ENCODE data around the gene PLEKHB2. TPM values are rescaled to one million over a fixed set of nuclear protein-coding genes. Genes with fewer than 3 reads are reported as not detected.
"Not testable (repeated sequence)": the region's sequence is repeated elsewhere in the genome, so short reads cannot be mapped to it uniquely, and the experiment has no call there.

PLEKHB2 gene
- total RNA-seq, 1 donor from 2014 or later: 90.9 TPM

DNA sequence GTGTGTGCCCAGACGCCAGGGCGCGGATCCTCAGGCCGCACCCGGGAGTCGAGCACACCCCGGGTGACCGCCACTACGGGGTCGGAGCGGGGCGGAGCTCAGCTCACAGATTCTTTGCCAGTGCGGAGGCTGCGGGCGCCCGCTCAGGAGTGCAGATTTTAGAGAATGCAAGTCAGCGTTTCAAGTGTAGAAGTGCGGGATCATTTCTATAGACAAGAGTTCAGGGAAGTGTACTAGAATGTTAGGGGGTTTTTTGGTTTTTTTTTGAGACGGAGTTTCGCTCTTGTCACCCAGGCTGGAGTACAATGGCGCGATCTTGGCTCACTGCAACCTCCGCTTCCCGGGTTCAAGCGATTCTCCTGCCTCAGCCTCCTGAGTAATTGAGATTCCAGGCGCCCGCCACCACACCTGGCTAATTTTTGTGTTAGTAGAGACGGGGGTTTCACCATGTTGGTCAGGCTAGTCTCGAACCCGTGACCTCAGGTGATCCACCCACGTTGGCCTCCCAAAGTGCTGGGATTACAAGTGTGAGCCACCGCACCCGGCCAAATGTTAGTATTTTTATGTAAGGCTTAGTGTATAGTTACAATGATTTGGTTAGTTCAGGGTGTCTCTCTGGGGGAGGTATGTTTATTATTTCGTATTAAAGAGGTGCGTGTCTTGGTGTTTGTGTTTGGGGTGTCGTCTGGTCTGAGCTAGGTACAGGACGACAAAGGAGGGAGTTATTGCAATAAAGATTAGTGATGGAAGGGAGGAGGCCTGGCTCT, 11.3 kb upstream of the PLEKHB2 start:
- DNase-seq (ENCODE audit: low read depth, low spot score): no peak

GRCh38 chr2:131094463-131095281, 10.5 kb upstream of the PLEKHB2 start:
- DNase-seq (ENCODE audit: low read depth, low spot score): no peak

DNA sequence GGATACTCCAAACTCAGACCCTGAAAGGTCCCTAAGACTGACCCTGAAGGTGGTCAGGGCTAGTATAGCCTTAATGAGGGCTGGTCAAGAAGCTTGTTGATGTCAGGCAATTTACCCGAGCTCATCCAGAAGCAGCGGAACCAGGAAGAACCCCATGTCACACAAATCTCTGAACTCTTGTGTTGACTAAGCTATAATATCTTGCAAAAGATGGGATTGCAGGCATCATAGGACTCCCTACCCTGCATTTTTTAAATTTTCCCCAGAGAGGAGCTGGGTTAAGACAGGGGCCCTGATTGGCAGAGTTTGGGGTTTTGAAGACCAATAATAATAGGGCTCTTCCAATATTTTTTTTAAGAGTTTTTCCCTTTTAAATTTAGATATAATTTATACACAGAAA, 2.0 kb upstream of the PLEKHB2 start:
- no peak for DNase-seq (ENCODE audit: low read depth, low spot score)

GRCh38 chr2:131104487-131105155, 515 bp upstream of the PLEKHB2 start:
- DNase-seq (ENCODE audit: low read depth, low spot score): no peak

- DNase-seq (ENCODE audit: low read depth, low spot score): no peak
Observed at GRCh38 chr2:131105950-131106801, 1.0 kb downstream of the PLEKHB2 start.

GRCh38 chr2:131112529-131112928, 7.4 kb downstream of the PLEKHB2 start:
- no peak for DNase-seq (ENCODE audit: low read depth, low spot score)

DNA sequence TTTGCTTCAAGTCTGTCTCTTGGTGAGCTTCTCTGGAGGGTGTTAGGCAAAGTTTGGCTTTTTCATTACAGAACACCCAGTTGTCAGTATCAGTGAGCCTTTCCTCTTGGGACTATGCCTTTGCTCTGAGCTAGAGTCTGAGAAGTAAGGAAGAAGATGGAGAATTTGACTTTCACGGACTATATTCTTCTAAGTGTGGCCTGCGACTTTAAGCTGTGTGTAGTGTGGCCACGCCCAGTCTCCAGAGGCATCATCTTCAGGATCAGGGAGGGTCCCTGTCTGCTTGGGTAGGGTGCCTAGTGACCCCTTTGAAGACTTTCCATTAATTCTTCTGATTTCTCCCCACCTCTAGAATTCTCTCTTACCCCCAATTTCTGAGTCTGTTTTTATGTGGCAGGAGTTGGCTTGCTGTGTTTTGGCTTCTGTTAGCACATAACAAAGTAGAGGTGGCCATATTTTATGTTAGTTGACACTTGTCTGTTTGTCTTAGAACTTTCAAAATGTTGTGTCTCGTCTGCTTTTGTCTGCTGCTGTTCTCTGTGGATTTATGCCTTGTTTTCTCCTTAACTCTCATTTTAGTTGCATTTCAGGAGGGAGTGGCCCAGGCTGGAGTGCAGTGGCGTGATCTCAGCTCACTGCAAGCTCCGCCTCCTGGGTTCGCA, 8.6 kb downstream of the PLEKHB2 start:
- DNase-seq (ENCODE audit: low read depth, low spot score): no peak

DNA sequence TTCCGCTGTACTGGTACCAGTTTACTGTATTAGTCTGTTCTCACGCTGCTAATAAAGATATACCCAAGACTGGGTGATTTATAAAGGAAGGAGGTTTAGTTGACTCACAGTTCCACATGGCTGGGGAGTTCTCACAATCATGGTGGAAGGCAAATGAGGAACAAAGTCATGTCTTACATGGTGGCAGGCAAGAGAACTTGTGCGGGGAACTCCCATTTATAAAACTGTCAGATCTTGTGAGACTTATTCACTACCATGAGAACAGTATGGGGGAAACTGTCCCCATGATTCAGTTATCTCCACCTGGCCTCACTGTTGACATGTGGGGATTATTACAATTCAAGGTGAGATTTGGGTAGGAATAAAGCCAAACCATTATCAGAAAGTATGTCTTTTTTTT, 9.8 kb downstream of the PLEKHB2 start:
- DNase-seq (ENCODE audit: low read depth, low spot score): not testable (repeated sequence)

DNA sequence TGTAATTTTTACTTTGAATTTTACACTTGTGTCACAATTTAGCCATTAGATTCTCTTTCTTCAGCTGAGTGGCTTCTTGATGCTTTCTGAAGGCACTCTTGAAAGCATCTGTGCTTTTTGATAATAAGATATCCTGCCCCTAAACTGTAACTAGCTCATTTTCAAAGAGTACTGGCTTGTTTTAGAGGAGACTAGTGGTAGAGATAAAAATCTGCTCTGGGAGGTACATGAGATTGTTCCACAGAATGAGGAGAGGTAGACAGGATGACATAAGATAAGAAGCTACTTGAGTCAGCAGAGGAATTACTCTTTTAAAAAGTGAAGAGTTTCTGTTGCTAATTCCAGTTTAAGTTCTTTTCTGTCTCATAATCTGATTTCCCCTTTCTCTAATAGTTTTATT, 10.6 kb downstream of the PLEKHB2 start:
- no peak for DNase-seq (ENCODE audit: low read depth, low spot score)

DNA sequence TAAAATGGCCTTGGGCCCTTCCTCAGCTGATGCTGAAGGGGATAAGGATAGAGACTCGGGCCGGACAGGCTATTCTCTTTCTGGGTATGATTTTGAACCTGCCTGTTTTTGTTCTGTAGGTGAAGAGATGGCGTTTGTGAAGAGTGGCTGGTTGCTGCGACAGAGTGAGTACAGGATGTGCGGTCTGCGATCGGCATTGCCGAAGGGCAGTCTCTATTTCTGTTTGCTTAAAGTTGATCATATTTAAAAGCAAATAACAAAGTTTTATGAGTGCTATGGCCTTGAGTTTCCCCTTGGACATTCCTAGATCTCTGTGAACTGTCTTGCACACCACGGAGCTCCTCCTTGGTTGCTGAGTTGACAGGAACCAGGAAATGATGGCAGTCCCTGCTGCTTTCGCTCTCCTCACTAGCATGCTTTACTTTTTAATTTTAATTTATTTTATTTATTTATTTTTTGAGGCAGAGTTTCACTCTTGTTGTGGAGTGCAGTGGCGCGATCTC, 15.7 kb downstream of the PLEKHB2 start:
- no peak for DNase-seq (ENCODE audit: low read depth, low spot score)

- DNase-seq (ENCODE audit: low read depth, low spot score): no peak
Observed at GRCh38 chr2:131121464-131121863, 16.3 kb downstream of the PLEKHB2 start.

- DNase-seq (ENCODE audit: low read depth, low spot score): no peak
Observed at GRCh38 chr2:131122496-131122895, 17.4 kb downstream of the PLEKHB2 start.

DNA sequence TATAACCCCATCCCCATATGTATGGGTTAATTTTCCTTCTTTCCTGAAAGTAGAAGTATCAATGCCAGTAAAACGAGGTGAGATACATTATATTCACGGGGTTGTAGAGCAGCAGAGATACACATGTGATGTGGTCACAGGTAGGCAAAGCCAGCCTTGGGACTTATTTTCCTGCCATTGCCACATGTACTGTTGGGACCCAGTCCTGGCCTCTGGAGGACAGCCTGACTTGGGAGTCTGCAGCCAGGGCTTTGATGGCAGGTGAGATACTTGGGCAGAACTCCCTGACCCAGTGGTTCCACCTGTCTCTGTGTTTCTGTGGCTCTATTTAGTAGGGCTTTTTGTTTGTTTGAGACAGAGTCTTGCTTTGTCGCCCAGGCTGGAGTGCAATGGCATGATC, 18.1 kb downstream of the PLEKHB2 start:
- DNase-seq (ENCODE audit: low read depth, low spot score): no peak

DNA sequence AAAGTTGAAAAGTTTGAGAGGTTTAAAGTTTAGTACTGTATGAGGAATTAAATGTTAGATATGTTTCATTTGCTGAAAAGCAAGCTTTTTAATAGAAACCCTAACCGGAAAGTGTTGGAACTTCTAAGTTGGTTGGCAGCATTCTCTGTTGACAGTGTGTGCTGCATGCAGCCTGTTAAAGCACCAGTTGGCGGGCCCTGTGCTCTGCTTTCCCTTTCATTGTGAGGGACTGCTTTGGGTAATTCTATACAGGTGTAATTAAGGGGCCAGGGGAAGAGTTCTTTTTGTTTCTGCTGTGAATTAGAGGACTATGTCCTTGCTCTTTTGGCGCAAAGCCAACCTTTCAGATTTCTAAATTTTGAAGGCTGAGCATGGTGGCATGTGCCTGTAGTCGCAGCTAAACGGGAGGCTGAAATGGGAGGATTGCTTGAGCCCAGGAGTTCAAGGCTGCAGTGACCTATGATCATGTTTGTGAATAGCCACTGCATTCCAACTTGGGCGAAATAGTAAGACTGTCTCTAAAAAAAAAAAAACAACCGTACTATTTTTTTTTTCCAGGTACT, 20.1 kb downstream of the PLEKHB2 start:
- DNase-seq (ENCODE audit: low read depth, low spot score): no peak

- no peak for DNase-seq (ENCODE audit: low read depth, low spot score)
Observed at GRCh38 chr2:131126436-131126835, 21.3 kb downstream of the PLEKHB2 start.

DNA sequence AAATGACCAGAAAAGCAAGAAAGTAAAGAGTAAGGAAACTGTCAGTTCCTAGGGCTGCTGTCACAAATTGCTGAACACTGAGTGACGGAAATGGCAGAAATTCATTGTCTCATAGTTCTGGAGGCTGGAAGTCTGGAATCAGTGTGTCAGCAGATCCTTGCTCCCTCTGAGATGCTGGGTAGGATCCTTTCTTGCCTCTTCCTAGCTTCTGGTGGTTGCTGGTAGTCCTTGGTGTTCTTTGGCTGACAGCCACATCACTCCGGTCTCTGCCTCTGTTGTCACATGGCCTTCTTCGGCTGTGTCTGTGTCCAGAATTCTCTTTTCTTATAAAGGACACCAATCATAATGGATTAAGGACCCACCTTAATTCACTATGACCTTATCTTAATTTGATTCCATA, 21.9 kb downstream of the PLEKHB2 start:
- no peak for DNase-seq (ENCODE audit: low read depth, low spot score)

DNA sequence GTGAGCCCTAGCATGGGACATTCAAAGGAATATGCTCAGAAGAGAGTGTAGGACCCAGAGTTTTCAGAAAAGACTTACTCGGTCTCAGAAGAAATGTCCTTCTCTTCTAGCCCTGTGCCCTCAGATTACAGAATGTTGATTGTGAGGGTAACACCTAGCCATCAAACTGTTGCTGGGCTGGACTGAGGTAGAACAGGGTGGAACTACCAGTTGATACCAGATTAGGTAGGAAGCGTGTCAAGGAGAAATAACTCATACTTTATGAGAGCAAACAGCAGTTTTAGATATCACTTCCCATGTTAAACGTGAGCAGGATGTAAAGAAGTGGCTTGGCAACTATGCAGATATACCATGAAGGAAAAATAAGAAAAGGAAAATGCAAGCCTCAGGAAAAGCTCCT, 22.8 kb downstream of the PLEKHB2 start:
- no peak for DNase-seq (ENCODE audit: low read depth, low spot score)

GRCh38 chr2:131130298-131130596, 25.1 kb downstream of the PLEKHB2 start:
- no peak for DNase-seq (ENCODE audit: low read depth, low spot score)

DNA sequence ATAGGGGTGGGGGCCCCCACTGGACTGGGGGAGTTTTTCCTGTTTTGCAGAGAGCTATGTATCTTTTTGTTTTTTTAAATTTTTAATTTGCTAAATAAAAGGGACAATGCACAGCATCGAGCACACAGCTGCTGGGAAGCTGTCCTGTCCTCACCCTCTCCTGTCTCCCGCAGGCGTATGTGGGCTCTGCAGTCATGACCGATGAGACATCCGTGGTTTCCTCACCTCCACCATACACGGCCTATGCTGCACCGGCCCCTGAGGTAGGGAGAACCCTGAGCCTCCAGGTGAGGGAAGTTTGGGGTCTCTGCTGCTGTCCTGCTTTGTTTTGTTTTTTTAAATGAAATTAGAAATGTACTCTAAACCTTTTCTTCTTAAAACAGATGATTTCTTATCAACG, 27.6 kb downstream of the PLEKHB2 start:
- no peak for DNase-seq (ENCODE audit: low read depth, low spot score)

DNA sequence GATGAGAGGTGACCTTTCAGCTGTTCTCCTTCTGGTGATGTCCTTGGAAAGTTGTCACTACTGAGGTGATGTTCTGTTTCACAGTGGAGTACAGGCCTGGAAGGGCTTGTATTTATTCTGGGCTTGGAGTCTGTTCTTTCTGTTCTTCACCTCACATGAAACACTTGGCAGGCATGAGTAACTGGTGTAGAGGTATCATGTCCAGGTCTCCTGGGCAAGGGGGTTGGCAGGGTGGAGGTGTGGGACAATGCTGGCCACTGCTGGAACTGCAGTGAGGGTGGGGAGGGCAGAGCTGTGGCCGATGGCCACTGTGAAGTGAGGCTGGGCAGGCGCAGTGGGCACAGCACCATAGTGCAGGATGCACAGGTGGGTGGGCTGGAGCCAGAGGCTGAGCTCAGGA, 35.4 kb downstream of the PLEKHB2 start:
- DNase-seq (ENCODE audit: low read depth, low spot score): no peak
